ENCODE measurements around the gene C12orf42.

GRCh38 chr12:103482365-103482764 lies 13.4 kb downstream of the C12orf42 start:
- TF ChIP-seq CTCF (IDR thresholded peaks at IDR 0.05; ENCODE audit: low read depth, low read length, missing input control) (no peak), RAD21 (IDR thresholded peaks at IDR 0.05) (no peak), REST (IDR thresholded peaks at IDR 0.05) (no peak), RXRA (IDR thresholded peaks at IDR 0.05) (no peak)

All from liver (tissue), 3 donors.